Measurements from ENCODE around the gene MED15. TPM values are rescaled to one million over a fixed set of nuclear protein-coding genes. Genes with fewer than 3 reads are reported as not detected.

The MED15 gene
- total and polyA plus RNA-seq, 2 of the 8 experiments (the other 6 are each of a cell fraction or from before 2014, with no cell fraction given): 28.3 to 57.1 TPM

DNA sequence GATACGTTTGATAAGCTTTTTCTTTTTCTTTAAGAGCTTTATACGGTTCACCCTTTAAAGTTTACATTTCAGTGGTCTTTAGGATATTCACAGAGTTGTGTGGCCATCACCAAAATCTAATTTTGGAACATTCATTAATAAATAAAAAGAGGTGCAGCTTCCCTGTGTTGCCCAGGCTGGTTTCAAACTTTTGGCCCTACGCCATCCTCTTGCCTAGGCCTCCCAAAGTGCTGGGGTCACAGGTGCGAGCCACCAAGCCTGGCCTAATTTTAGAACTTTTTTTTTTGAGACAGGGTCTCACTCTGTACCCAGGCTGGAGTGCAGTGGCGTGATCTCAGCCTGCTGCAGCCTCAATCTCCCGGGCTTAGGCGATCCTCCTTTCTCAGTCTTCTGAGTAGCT is 30.6 kb downstream of the MED15 start:
- WGBS, 2 experiments (ENCODE audit: extremely low coverage in 1 of 2, insufficient coverage in 1 of 2, insufficient read length in 1 of 2, insufficient replicate concordance in 2 of 2, low coverage in 1 of 2, low lambda C conversion rate in 2 of 2, missing lambda C conversion rate in 1 of 2): 91% methylated on average over 6 of the region's 7 CpGs; no CpG with 5 or more reads in 1 of the 2 experiments
- Histone ChIP-seq H3K36me3 (ENCODE audit: control insufficient read depth in 2 of 4, insufficient read depth in 4 of 4, low read length in 3 of 4) (peaks cover 0 to 2% (median 2%) of the 10 kb centered on the region in 4 experiments; a peak in 4 of 8 replicates), H4K20me1 (replicated peaks in 1 of 2; ENCODE audit: control insufficient read depth in 1 of 2, insufficient read depth in 2 of 2, low read length in 2 of 2) (peaks cover 0 to 13% of the 10 kb centered on the region in 2 experiments), H2BK5ac (ENCODE audit: low read depth, low read length) (no peak overlapping the region), H2BK20ac (ENCODE audit: low read length) (no peak overlapping the region), H3K23ac (ENCODE audit: insufficient read length) (no peak overlapping the region), H2AK5ac (ENCODE audit: low read depth, low read length) (no peak overlapping the region), H2BK120ac (replicated peaks; ENCODE audit: low read depth, low read length) (no peak overlapping the region), H3K9ac (replicated peaks in 1 of 4; ENCODE audit: extremely low read depth in 1 of 4, low read depth in 3 of 4, low read length in 3 of 4) (no peak overlapping the region), H3K4me2 (ENCODE audit: insufficient read depth in 1 of 2, low read depth in 2 of 2, low read length in 2 of 2) (no peak overlapping the region), H4K91ac (replicated peaks; ENCODE audit: insufficient read length, low read length) (no peak overlapping the region), H2BK12ac (ENCODE audit: low read depth, low read length) (no peak overlapping the region), H3K23me2 (ENCODE audit: low read depth, low read length) (no peaks in the 10 kb centered on the region), H2AFZ (ENCODE audit: low read length) (no peak overlapping the region), H2BK15ac (ENCODE audit: low read length) (no peak overlapping the region), H3K79me2 (ENCODE audit: control insufficient read depth in 1 of 2, insufficient read depth in 2 of 2, low read length in 2 of 2) (peaks cover 0 to 15% of the 10 kb centered on the region in 2 experiments; a peak in 2 of 4 replicates), H3K27ac (ENCODE audit: low read depth, low read length) (no peak overlapping the region), H3K9me3 (ENCODE audit: insufficient read depth in 2 of 2, low read depth in 1 of 2, low read length in 1 of 2) (no peaks in the 10 kb centered on the region), H3K27me3 (replicated peaks in 1 of 4; ENCODE audit: control insufficient read depth in 3 of 4, extremely low read depth in 1 of 4, insufficient read depth in 3 of 4, low read length in 3 of 4) (no peaks in the 10 kb centered on the region), H3K56ac (replicated peaks; ENCODE audit: insufficient read length, low read depth, low read length) (no peak overlapping the region), H3K18ac (ENCODE audit: extremely low read depth, low read length) (no peak overlapping the region), H4K5ac (ENCODE audit: insufficient read length, low read depth, low read length) (no peak overlapping the region), H3K14ac (ENCODE audit: insufficient read length) (no peak overlapping the region), H3K4me3 (ENCODE audit: extremely low read depth in 1 of 4, insufficient read depth in 2 of 4, low read depth in 3 of 4, low read length in 4 of 4) (no peak overlapping the region), H3K79me1 (ENCODE audit: low read depth, low read length) (peaks cover 25% of the 10 kb centered on the region), H3K4ac (replicated peaks; ENCODE audit: insufficient read length, low read depth, low read length) (no peak overlapping the region), H4K8ac (ENCODE audit: extremely low read depth, insufficient read depth, low read length) (no peak overlapping the region), H3K4me1 (replicated peaks in 1 of 4; ENCODE audit: control insufficient read depth in 3 of 4, insufficient read depth in 4 of 4, low read length in 3 of 4) (no peaks in the 10 kb centered on the region)
- no peak for DNase-seq (ENCODE audit: low read depth in 1 of 2, low spot score in 2 of 2)
- FAIRE-seq: no peak
- CTCF ChIA-PET (ENCODE audit: partially characterized antibody): interaction anchor here (0.7 to 1.9 kb wide), 3 partner anchors 26 to 52 kb away, joined by 3 to 7 read pairs (median 3); no protein-coding TSS in a partner anchor
- no peak for TF ChIP-seq CTBP2 (IDR thresholded peaks at IDR 0.05; ENCODE audit: borderline replicate concordance, insufficient read depth, insufficient read length, low read length)
- no peak for TF ChIP-seq POU5F1 (IDR thresholded peaks at IDR 0.05; ENCODE audit: low read depth, low read length)
- TF ChIP-seq SRF (IDR thresholded peaks at IDR 0.05; ENCODE audit: low read depth, low read length): no peak
- no peak for TF ChIP-seq SIRT6 (IDR thresholded peaks at IDR 0.05; ENCODE audit: low read length)
- POLR2A ChIA-PET (ENCODE audit: partially characterized antibody): interaction anchor here (0.7 kb wide), 1 partner anchor 9 kb away, joined by 6 read pairs; no protein-coding TSS in a partner anchor

All from H1 (cell line).